ENCODE results near the gene QRFP.

The QRFP gene

GRCh38 chr9:130895038-130895437 is 1.6 kb downstream of the QRFP start:
- DNase-seq (ENCODE audit: low read depth) = no peak
- TF ChIP-seq CTCF (IDR thresholded peaks at IDR 0.05; ENCODE audit: control insufficient read depth, extremely low read depth, insufficient read depth) = no peak
- H3K4me3 ChIP-seq (ENCODE audit: low read depth, low read length) = no peak overlapping the region

GRCh38 chr9:130894546-130894945 is 2.1 kb downstream of the QRFP start:
- DNase-seq (ENCODE audit: low read depth) = no peak
- no peak for TF ChIP-seq CTCF (IDR thresholded peaks at IDR 0.05; ENCODE audit: control insufficient read depth, extremely low read depth, insufficient read depth)
- no peak overlapping the region for H3K4me3 ChIP-seq (ENCODE audit: low read depth, low read length)

GRCh38 chr9:130893341-130894101 is 3.1 kb downstream of the QRFP start:
- 0 out of 2 replicates have a peak overlapping the region, but pooled peaks have one; percentile 7 for H3K4me3 ChIP-seq (ENCODE audit: low read depth, low read length)
- peak; percentile 50 for TF ChIP-seq CTCF (IDR thresholded peaks at IDR 0.05; ENCODE audit: control insufficient read depth, extremely low read depth, insufficient read depth)
- peak; percentile 66 for DNase-seq (ENCODE audit: low read depth)

GRCh38 chr9:130892477-130893304 is 3.9 kb downstream of the QRFP start:
- no peak overlapping the region for H3K4me3 ChIP-seq (ENCODE audit: low read depth, low read length)
- no peak for DNase-seq (ENCODE audit: low read depth)
- TF ChIP-seq CTCF (IDR thresholded peaks at IDR 0.05; ENCODE audit: control insufficient read depth, extremely low read depth, insufficient read depth) = no peak

- H3K4me3 ChIP-seq (ENCODE audit: low read depth, low read length) = no peak overlapping the region
- TF ChIP-seq CTCF (IDR thresholded peaks at IDR 0.05; ENCODE audit: control insufficient read depth, extremely low read depth, insufficient read depth) = no peak
- no peak for DNase-seq (ENCODE audit: low read depth)
These were observed 4.7 kb downstream of the QRFP start for GRCh38 chr9:130891688-130892476.

- H3K4me3 ChIP-seq (ENCODE audit: low read depth, low read length) = no peak overlapping the region
- TF ChIP-seq CTCF (IDR thresholded peaks at IDR 0.05; ENCODE audit: control insufficient read depth, extremely low read depth, insufficient read depth) = no peak
- DNase-seq (ENCODE audit: low read depth) = no peak
These were observed 5.5 kb downstream of the QRFP start for GRCh38 chr9:130890870-130891687.
